HL-60 (cell line): Measurements from ENCODE around the gene GNG7.

ENCODE experiments used
- DNase-seq, 2 experiments: peaks; one replicate each; pipeline ENCODE4 v3.0.0-alpha.2; 2010 to 2020; ENCODE audit warnings: low read depth in 1 of 2, low spot score in 1 of 2
- H3K27ac ChIP-seq: fragments of 250-450 bp; sonication (Bioruptor Pico); replicated peaks from 2 replicates; pipeline ENCODE4 v1.5.1; 2020; ENCODE audit warnings: mild to moderate bottlenecking, moderate library complexity
- H3K27me3 ChIP-seq: fragments of 250-450 bp; sonication (Bioruptor Pico); 2 replicates; pipeline ENCODE4 v1.5.1; 2021; ENCODE audit warnings: mild to moderate bottlenecking, moderate library complexity; ENCODE audit not compliant: insufficient read depth, poor library complexity, severe bottlenecking
- H3K4me3 ChIP-seq: replicated peaks from 2 replicates; pipeline ENCODE4 v1.5.1; 2011; ENCODE audit warnings: mild to moderate bottlenecking, control low read depth, low read length; ENCODE audit not compliant: insufficient read depth
- CTCF ChIP-seq: IDR thresholded peaks from one replicate; pipeline ENCODE4 v1.5.1; 2011; ENCODE audit warnings: low read length, control low read depth, inconsistent platforms; ENCODE audit not compliant: insufficient read depth
- GABPA ChIP-seq: IDR thresholded peaks from 2 replicates; pipeline ENCODE4 v1.6.1; 2012; ENCODE audit warnings: low read depth
- POLR2AphosphoS5 ChIP-seq: IDR thresholded peaks from 2 replicates; pipeline ENCODE4 v1.6.1; 2012; ENCODE audit warnings: low read depth
- REST ChIP-seq: IDR thresholded peaks from 2 replicates; pipeline ENCODE4 v1.6.1; 2012; ENCODE audit warnings: low read depth; ENCODE audit not compliant: insufficient replicate concordance
- SPI1 ChIP-seq: IDR thresholded peaks from 2 replicates; pipeline ENCODE4 v1.6.1; 2012; ENCODE audit warnings: low read depth, mild to moderate bottlenecking, borderline replicate concordance

The GNG7 gene

GRCh38 chr19:2628597-2628996 lies 73.9 kb downstream of the GNG7 start:
- Histone ChIP-seq H3K27me3 (no peaks in the 10 kb centered on the region), H3K4me3 (no peak overlapping the region), H3K27ac (no peak overlapping the region; the same call in 1 of the 2 replicates)
- no peak for TF ChIP-seq CTCF
- no peak for TF ChIP-seq POLR2AphosphoS5
- no peak for TF ChIP-seq SPI1
- TF ChIP-seq REST: no peak
- TF ChIP-seq GABPA: no peak
- DNase-seq: no peak

GRCh38 chr19:2627855-2628254 lies 74.6 kb downstream of the GNG7 start:
- TF ChIP-seq CTCF (no peak), GABPA (no peak), POLR2AphosphoS5 (no peak), SPI1 (no peak), REST (no peak)
- DNase-seq: no peak
- Histone ChIP-seq H3K27me3 (no peaks in the 10 kb centered on the region), H3K27ac (peak overlapping the region; percentile 44), H3K4me3 (no peak overlapping the region)

GRCh38 chr19:2627319-2627829 lies 75.1 kb downstream of the GNG7 start:
- DNase-seq: peak in 1 of 2 experiments; percentile 62
- TF ChIP-seq CTCF (no peak), GABPA (no peak), REST (no peak), SPI1 (peak; percentile 50; the same call in 1 of the 2 replicates), POLR2AphosphoS5 (peak; percentile 76)
- Histone ChIP-seq H3K4me3 (no peak overlapping the region), H3K27ac (peak overlapping the region; percentile 44), H3K27me3 (no peaks in the 10 kb centered on the region)
